ENCODE measurements around the gene RASAL3.

DNA sequence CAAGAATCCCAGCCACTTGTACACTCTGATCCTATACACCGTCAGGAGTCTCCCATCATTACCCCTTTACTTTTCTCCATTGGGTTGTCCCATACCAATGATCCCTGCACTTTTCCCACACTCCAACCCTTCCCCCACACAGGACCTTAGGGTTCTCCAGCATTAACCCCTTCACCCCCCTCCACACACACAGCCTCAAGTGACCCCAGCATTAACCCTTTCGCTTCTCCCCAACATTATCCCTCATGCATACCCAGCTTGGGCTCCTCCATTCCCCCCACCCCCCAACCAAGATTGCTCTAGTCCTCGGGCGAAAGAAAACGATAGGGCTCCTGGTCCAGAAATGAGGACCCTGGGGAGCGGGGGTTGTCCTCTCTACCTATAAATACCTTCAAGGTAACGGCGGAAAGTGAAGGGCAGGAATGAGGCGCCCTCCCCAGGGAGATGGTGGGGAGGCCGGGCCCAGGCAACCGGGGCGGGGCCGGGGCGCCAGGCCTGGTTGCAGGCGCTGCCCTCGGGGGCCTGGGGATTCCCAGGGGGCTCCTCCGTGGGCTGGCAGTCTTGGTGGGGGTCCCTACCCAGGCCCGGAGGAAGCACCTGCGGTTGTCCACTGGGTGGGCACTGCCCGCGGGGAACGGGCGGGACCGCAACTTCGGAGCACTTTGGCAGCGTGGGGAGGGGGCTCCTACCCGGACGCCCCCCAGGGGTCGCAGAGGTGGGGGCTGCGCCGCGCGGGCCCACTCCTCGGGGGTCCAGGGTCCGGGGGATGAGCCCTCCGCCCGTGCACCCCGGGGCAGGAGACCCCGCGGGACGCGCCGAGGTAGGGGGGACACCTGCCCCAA lies 15.3 kb downstream of the RASAL3 start:
- TF ChIP-seq, protein P1, sequence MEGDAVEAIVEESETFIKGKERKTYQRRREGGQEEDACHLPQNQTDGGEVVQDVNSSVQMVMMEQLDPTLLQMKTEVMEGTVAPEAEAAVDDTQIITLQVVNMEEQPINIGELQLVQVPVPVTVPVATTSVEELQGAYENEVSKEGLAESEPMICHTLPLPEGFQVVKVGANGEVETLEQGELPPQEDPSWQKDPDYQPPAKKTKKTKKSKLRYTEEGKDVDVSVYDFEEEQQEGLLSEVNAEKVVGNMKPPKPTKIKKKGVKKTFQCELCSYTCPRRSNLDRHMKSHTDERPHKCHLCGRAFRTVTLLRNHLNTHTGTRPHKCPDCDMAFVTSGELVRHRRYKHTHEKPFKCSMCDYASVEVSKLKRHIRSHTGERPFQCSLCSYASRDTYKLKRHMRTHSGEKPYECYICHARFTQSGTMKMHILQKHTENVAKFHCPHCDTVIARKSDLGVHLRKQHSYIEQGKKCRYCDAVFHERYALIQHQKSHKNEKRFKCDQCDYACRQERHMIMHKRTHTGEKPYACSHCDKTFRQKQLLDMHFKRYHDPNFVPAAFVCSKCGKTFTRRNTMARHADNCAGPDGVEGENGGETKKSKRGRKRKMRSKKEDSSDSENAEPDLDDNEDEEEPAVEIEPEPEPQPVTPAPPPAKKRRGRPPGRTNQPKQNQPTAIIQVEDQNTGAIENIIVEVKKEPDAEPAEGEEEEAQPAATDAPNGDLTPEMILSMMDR (IDR thresholded peaks at IDR 0.05), result no peak
- TF ChIP-seq ZFX (IDR thresholded peaks at IDR 0.05; ENCODE audit: borderline replicate concordance), result no peak
